Sigmoid colon (tissue), 7 donors: ENCODE results near the gene ZNF672. TPM values are rescaled to one million over a fixed set of nuclear protein-coding genes. Genes with fewer than 3 reads are reported as not detected.
"Not testable (repeated sequence)": the region's sequence is repeated elsewhere in the genome, so short reads cannot be mapped to it uniquely, and the experiment has no call there.

Experiments used
- DNase-seq: peaks from one replicate; pipeline ENCODE4 v3.0.0-alpha.2; 2019
- H3K27ac ChIP-seq, 4 donors: fragments of 200-600 bp; sonication (generic); one replicate each; pipeline ENCODE4 v1.5.1; 2016 to 2019; ENCODE audit warnings: mild to moderate bottlenecking in 1 of 4
- H3K27me3 ChIP-seq, 3 donors: fragments of 200-600 bp; sonication (generic); one replicate each; pipeline ENCODE4 v1.5.1; 2019; ENCODE audit warnings: mild to moderate bottlenecking in 1 of 3
- H3K36me3 ChIP-seq, 4 donors: fragments of 200-600 bp; sonication (generic); one replicate each; pipeline ENCODE4 v1.5.1; 2016 to 2019
- H3K4me1 ChIP-seq, 4 donors: fragments of 200-600 bp; sonication (generic); one replicate each; pipeline ENCODE4 v1.5.1; 2017 to 2019
- H3K4me3 ChIP-seq, 4 donors: fragments of 200-600 bp; sonication (generic); one replicate each; pipeline ENCODE4 v1.5.1; 2017 to 2019; ENCODE audit warnings: mild to moderate bottlenecking in 2 of 4, moderate library complexity in 1 of 4
- H3K9me3 ChIP-seq, 4 donors: fragments of 200-600 bp in 3 of 4; sonication (generic) in 3 of 4; one replicate each; pipeline versions ENCODE4 v1.5.1 to v1.6.1; 2013 to 2019
- EP300 ChIP-seq, 4 donors: sonication (generic); formaldehyde crosslinking; IDR thresholded peaks; one replicate each; pipeline ENCODE4 v1.6.1; 2017; ENCODE audit warnings: antibody characterized with exemption in 4 of 4
- POLR2A ChIP-seq, 2 donors: fragments of 450-650 bp; IDR thresholded peaks; one replicate each; pipeline ENCODE4 v1.6.1; 2016; ENCODE audit warnings: antibody characterized with exemption in 2 of 2, mild to moderate bottlenecking in 2 of 2, moderate library complexity in 2 of 2
- POLR2AphosphoS5 ChIP-seq, 4 donors: sonication (generic); formaldehyde crosslinking; IDR thresholded peaks; one replicate each; pipeline ENCODE4 v1.6.1; 2017; ENCODE audit warnings: antibody characterized with exemption in 4 of 4
- WGBS, 2 donors: extraction: QIAGEN DNeasy Blood & Tissue Kit; methylation state at CpG; one replicate each; pipeline ENCODE4 v1.1.7; 2013; 5-methylcytosine and 5-hydroxymethylcytosine counted together
- intact Hi-C: fragments of 100-400 bp; cut with DNase I; formaldehyde crosslinking; loops from one replicate; pipeline ENCODE4 v1.15.1; 2023
- polyA plus RNA-seq, 3 donors: library from polyadenylated mRNA; stranded (reverse); fragments of 200-250 nt; gene quantifications; one replicate each; pipeline ENCODE4 v1.2.3, GENCODE V29; 2013
- total RNA-seq, 4 donors: library from RNA; depleted of rRNA; stranded (reverse); fragments of >200 nt; gene quantifications; one replicate each; pipeline ENCODE4 v1.1.0, GENCODE V29; 2016
- TF ChIP-seq, protein P1 (sequence below), 4 experiments: fragments of 450-650 bp in 3 of 4; fragments of 200-600 bp in 1 of 4; IDR thresholded peaks; one replicate each; pipeline ENCODE4 v1.5.1; 2016 to 2019; ENCODE audit warnings: antibody characterized with exemption in 4 of 4, mild to moderate bottlenecking in 3 of 4, moderate library complexity in 2 of 4
- donor health status: healthy with polysubstance abuse.
- donor health status: Bipolar disorder and iron deficiency.
- donor health status: healthy.

ZNF672 gene
- total RNA-seq (10 to 100 TPM; 17.5 to 31.1 (median 22.5) TPM), polyA plus RNA-seq (10 to 100 TPM; 14.4 to 25.6 (median 17.6) TPM)

GRCh38 chr1:248837781-248838356, at the start of gene ZNF672:
Gene ZNF672, plus strand, starts transcription at chr1:248838224. Its CDS starts 9,051 bp downstream, at chr1:248847275.
- peak in 1 of 2 donors; percentile 71 for TF ChIP-seq POLR2A (IDR thresholded peaks at IDR 0.05)
- no peak for TF ChIP-seq EP300 (IDR thresholded peaks at IDR 0.05)
- TF ChIP-seq, protein P1, sequence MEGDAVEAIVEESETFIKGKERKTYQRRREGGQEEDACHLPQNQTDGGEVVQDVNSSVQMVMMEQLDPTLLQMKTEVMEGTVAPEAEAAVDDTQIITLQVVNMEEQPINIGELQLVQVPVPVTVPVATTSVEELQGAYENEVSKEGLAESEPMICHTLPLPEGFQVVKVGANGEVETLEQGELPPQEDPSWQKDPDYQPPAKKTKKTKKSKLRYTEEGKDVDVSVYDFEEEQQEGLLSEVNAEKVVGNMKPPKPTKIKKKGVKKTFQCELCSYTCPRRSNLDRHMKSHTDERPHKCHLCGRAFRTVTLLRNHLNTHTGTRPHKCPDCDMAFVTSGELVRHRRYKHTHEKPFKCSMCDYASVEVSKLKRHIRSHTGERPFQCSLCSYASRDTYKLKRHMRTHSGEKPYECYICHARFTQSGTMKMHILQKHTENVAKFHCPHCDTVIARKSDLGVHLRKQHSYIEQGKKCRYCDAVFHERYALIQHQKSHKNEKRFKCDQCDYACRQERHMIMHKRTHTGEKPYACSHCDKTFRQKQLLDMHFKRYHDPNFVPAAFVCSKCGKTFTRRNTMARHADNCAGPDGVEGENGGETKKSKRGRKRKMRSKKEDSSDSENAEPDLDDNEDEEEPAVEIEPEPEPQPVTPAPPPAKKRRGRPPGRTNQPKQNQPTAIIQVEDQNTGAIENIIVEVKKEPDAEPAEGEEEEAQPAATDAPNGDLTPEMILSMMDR (IDR thresholded peaks at IDR 0.05), result no peak
- TF ChIP-seq POLR2AphosphoS5 (IDR thresholded peaks at IDR 0.05), result peak; percentile 84 to 94 (median 91)
- no peaks in the 10 kb centered on the region for H3K27me3 ChIP-seq
- no peaks in the 10 kb centered on the region for H3K9me3 ChIP-seq
- WGBS, 2 donors, result 0% methylated on average over 48 of the region's 48 CpGs
- peak within 1 kb of the TSS; percentile 87 to 96 (median 93) for H3K4me3 ChIP-seq
- peak; percentile 100 for DNase-seq
- intact Hi-C loops, result loop anchor here (1.0 to 2.0 kb wide), 2 partner anchors 35 to 69 kb away; partner anchors contain the start of gene PGBD2
- H3K36me3 ChIP-seq, result no peaks in the 10 kb centered on the region
- H3K4me1 ChIP-seq, result peaks cover 0 to 46% (median 44%) of the 10 kb centered on the region in 4 donors
- H3K27ac ChIP-seq, result peak within 1 kb of the TSS; percentile 99 to 100 (median 100)

- no peaks in the 10 kb centered on the region for H3K27me3 ChIP-seq
- 66 to 90% methylated on average over 3 of the region's 3 CpGs for WGBS, 2 donors
- intact Hi-C loops, result no loop called here
Observed at GRCh38 chr1:248788327-248788726, 49.7 kb upstream of the ZNF672 start.

GRCh38 chr1:248789337-248789736, 48.7 kb upstream of the ZNF672 start:
- WGBS, 2 donors, result 45 to 86% methylated on average over 2 of the region's 2 CpGs
- H3K4me1 ChIP-seq, intact Hi-C loops, H3K36me3 ChIP-seq, H3K9me3 ChIP-seq, H3K4me3 ChIP-seq, H3K27me3 ChIP-seq, DNase-seq, H3K27ac ChIP-seq: not testable (repeated sequence)

More at GRCh38 chr1:248788327-248788726, 49.7 kb upstream of the ZNF672 start:
- no peaks in the 10 kb centered on the region for H3K9me3 ChIP-seq
- H3K4me1 ChIP-seq, result no peaks in the 10 kb centered on the region
- H3K36me3 ChIP-seq, result no peaks in the 10 kb centered on the region
- TF ChIP-seq POLR2A (IDR thresholded peaks at IDR 0.05) (no peak), POLR2AphosphoS5 (IDR thresholded peaks at IDR 0.05) (no peak), EP300 (IDR thresholded peaks at IDR 0.05) (no peak)
- TF ChIP-seq, protein P1 (IDR thresholded peaks at IDR 0.05), result no peak
- no peak overlapping the region for H3K27ac ChIP-seq
- no peak overlapping the region for H3K4me3 ChIP-seq
- no peak for DNase-seq

DNA sequence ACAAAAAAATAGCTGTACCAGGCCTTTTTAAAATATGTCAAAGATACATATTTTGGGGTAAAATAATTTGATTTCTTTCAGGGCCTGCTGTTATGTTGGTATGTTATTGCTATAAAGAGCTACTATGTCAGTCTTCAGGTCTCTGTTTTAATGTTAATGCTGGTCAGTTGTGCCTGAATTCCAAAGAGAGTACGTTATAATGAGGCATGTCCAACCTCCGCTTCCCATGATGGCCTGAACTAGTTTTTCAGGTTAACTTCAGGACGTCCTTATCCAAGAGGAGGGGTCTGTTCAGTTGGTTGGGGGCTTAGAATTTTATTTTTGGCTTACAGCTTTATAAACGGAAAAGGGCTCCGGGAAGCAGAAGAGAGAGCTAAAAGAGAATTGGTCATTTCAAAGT, 47.6 kb upstream of the ZNF672 start:
- Histone ChIP-seq H3K36me3 (no peaks in the 10 kb centered on the region), H3K9me3 (peaks cover 0 to 2% (median under 1%) of the 10 kb centered on the region in 4 donors), H3K27me3 (no peaks in the 10 kb centered on the region), H3K4me3 (no peak overlapping the region), H3K27ac (no peak overlapping the region), H3K4me1 (no peaks in the 10 kb centered on the region)
- TF ChIP-seq, protein P1 (IDR thresholded peaks at IDR 0.05), result no peak
- TF ChIP-seq POLR2AphosphoS5 (IDR thresholded peaks at IDR 0.05) (no peak), POLR2A (IDR thresholded peaks at IDR 0.05) (no peak), EP300 (IDR thresholded peaks at IDR 0.05) (no peak)
- 86 to 93% methylated on average over 5 of the region's 5 CpGs for WGBS, 2 donors
- intact Hi-C loops, result no loop called here
- DNase-seq, result no peak

GRCh38 chr1:248791010-248791409, 47.0 kb upstream of the ZNF672 start:
- WGBS, 2 donors, result 68 to 85% methylated on average over 4 of the region's 4 CpGs

More at GRCh38 chr1:248791010-248791409, 47.0 kb upstream of the ZNF672 start:
- no peak overlapping the region for H3K27ac ChIP-seq
- intact Hi-C loops, result no loop called here
- H3K4me3 ChIP-seq, result no peak overlapping the region
- H3K36me3 ChIP-seq, result no peaks in the 10 kb centered on the region
- no peak for DNase-seq
- TF ChIP-seq, protein P1 (IDR thresholded peaks at IDR 0.05), result no peak
- TF ChIP-seq POLR2A (IDR thresholded peaks at IDR 0.05), result no peak
- TF ChIP-seq EP300 (IDR thresholded peaks at IDR 0.05), result no peak
- H3K9me3 ChIP-seq, result peaks cover 0 to 2% (median under 1%) of the 10 kb centered on the region in 4 donors
- no peaks in the 10 kb centered on the region for H3K27me3 ChIP-seq
- no peaks in the 10 kb centered on the region for H3K4me1 ChIP-seq
